Smooth muscle cell (in vitro differentiated cells): ENCODE data around the gene MGST3. TPM values are rescaled to one million over a fixed set of nuclear protein-coding genes. Genes with fewer than 3 reads are reported as not detected.

Experiments
- DNase-seq: peaks from one replicate; lab custom pipeline; 2025; ENCODE audit not compliant: unreplicated experiment; lab: John Stamatoyannopoulos, UW
- H2AFZ ChIP-seq: fragments of 200-600 bp; sonication (generic); 2 replicates; pipeline ENCODE4 v1.6.0; 2016; ENCODE audit warnings: antibody characterized with exemption, low read depth, mild to moderate bottlenecking
- H3F3A ChIP-seq: fragments of 200-600 bp; sonication (generic); 2 replicates; pipeline ENCODE4 v1.6.0; 2017; ENCODE audit warnings: antibody characterized with exemption, low read depth
- H3K27ac ChIP-seq: fragments of 200-600 bp; sonication (generic); 2 replicates; pipeline ENCODE4 v1.5.1; 2016; ENCODE audit warnings: low read depth, mild to moderate bottlenecking
- H3K27me3 ChIP-seq: fragments of 200-600 bp; sonication (generic); 2 replicates; pipeline ENCODE4 v1.6.1; 2016; ENCODE audit warnings: low read depth, mild to moderate bottlenecking
- H3K36me3 ChIP-seq: fragments of 200-600 bp; sonication (generic); 2 replicates; pipeline ENCODE4 v1.5.1; 2016; ENCODE audit warnings: low read depth
- H3K4me1 ChIP-seq: fragments of 200-600 bp; sonication (generic); 2 replicates; pipeline ENCODE4 v1.5.1; 2016; ENCODE audit warnings: low read depth
- H3K4me2 ChIP-seq: fragments of 200-600 bp; sonication (generic); 2 replicates; pipeline ENCODE4 v1.6.0; 2016; ENCODE audit warnings: mild to moderate bottlenecking
- H3K4me3 ChIP-seq: fragments of 200-600 bp; sonication (generic); 2 replicates; pipeline ENCODE4 v1.5.1; 2016; ENCODE audit warnings: mild to moderate bottlenecking
- H3K79me2 ChIP-seq: fragments of 200-600 bp; sonication (generic); 2 replicates; pipeline ENCODE4 v1.6.0; 2016; ENCODE audit warnings: low read depth, mild to moderate bottlenecking
- H3K9ac ChIP-seq: fragments of 200-600 bp; sonication (generic); 2 replicates; pipeline ENCODE4 v1.6.0; 2016; ENCODE audit warnings: low read depth
- H3K9me3 ChIP-seq: fragments of 200-600 bp; sonication (generic); replicated peaks from 2 replicates; pipeline ENCODE4 v1.5.1; 2016; ENCODE audit warnings: low read depth
- H4K20me1 ChIP-seq: fragments of 200-600 bp; sonication (generic); 2 replicates; pipeline ENCODE4 v1.6.0; 2016; ENCODE audit warnings: low read depth
- CTCF ChIP-seq: fragments of 200-600 bp; sonication (generic); IDR thresholded peaks from 2 replicates; pipeline ENCODE4 v1.5.1; 2017; ENCODE audit warnings: borderline replicate concordance, mild to moderate bottlenecking, antibody characterized with exemption; ENCODE audit not compliant: insufficient read depth, poor library complexity, severe bottlenecking
- WGBS: methylation state at CpG from one replicate; pipeline ENCODE4 v1.1.7; 2016; ENCODE audit warnings: low lambda C conversion rate; 5-methylcytosine and 5-hydroxymethylcytosine counted together
- polyA plus RNA-seq: library from polyadenylated mRNA; unstranded; fragments of >200 nt; fragmentation: Nextera tagmentation; extraction: Ambion mirVana; gene quantifications from 2 replicates; pipeline ENCODE4 v1.2.1, GENCODE V29; 2016
- total RNA-seq: library from RNA; depleted of rRNA; stranded (reverse); fragments of >200 nt; gene quantifications from 2 replicates; pipeline ENCODE4 v1.2.3, GENCODE V29; 2014

MGST3 gene
- total and polyA plus RNA-seq, 2 experiments from 2014 or later, result 155 to 265 TPM

GRCh38 chr1:165645654-165646366 lies 14.8 kb downstream of the MGST3 start:
- Histone ChIP-seq H3K4me2 (no peak overlapping the region), H4K20me1 (peaks cover 99% of the 10 kb centered on the region), H3K79me2 (peaks cover 50% of the 10 kb centered on the region), H3K4me3 (no peak overlapping the region), H3K36me3 (no peaks in the 10 kb centered on the region), H3F3A (no peaks in the 10 kb centered on the region), H3K9me3 (no peaks in the 10 kb centered on the region), H2AFZ (no peak overlapping the region), H3K27me3 (no peaks in the 10 kb centered on the region), H3K27ac (no peak overlapping the region), H3K9ac (no peak overlapping the region), H3K4me1 (no peaks in the 10 kb centered on the region)
- no peak for TF ChIP-seq CTCF
- DNase-seq, result no peak
- 96% methylated on average over 8 of the region's 8 CpGs for WGBS

GRCh38 chr1:165647517-165647916 lies 16.5 kb downstream of the MGST3 start:
- Histone ChIP-seq H3K27ac (no peak overlapping the region), H3F3A (no peaks in the 10 kb centered on the region), H3K9ac (no peak overlapping the region), H3K4me1 (no peaks in the 10 kb centered on the region), H3K9me3 (no peaks in the 10 kb centered on the region), H3K27me3 (no peaks in the 10 kb centered on the region), H3K4me3 (no peak overlapping the region), H4K20me1 (peaks cover 93% of the 10 kb centered on the region), H3K36me3 (no peaks in the 10 kb centered on the region), H2AFZ (no peak overlapping the region), H3K4me2 (no peak overlapping the region), H3K79me2 (peaks cover 35% of the 10 kb centered on the region)
- no peak for TF ChIP-seq CTCF
- DNase-seq, result no peak

GRCh38 chr1:165647970-165648369 lies 16.9 kb downstream of the MGST3 start:
- Histone ChIP-seq H2AFZ (no peak overlapping the region), H3K27me3 (no peaks in the 10 kb centered on the region), H3K27ac (no peak overlapping the region), H3F3A (no peaks in the 10 kb centered on the region), H3K79me2 (peaks cover 30% of the 10 kb centered on the region), H3K4me1 (no peaks in the 10 kb centered on the region), H3K36me3 (no peaks in the 10 kb centered on the region), H3K4me2 (no peak overlapping the region), H3K4me3 (no peak overlapping the region), H3K9ac (no peak overlapping the region), H4K20me1 (peaks cover 89% of the 10 kb centered on the region), H3K9me3 (no peaks in the 10 kb centered on the region)
- DNase-seq, result no peak
- 90% methylated on average over 4 of the region's 4 CpGs for WGBS
- no peak for TF ChIP-seq CTCF
